HuH-7 (cell line): ENCODE results near the gene CD1B.
"Not testable (repeated sequence)": the region's sequence is repeated elsewhere in the genome, so short reads cannot be mapped to it uniquely, and the experiment has no call there.

ENCODE experiments used
- DNase-seq: peaks from one replicate; pipeline ENCODE4 v3.0.0; 2011; ENCODE audit warnings: low spot score

The CD1B gene

GRCh38 chr1:158331481-158332150 is at the start of gene CD1B:
Gene CD1B (minus strand): TSS chr1:158331531. CDS start chr1:158331423, 108 bp downstream.
- no peak for DNase-seq

- DNase-seq = no peak
Measured at GRCh38 chr1:158374860-158375259, 43.5 kb upstream of the CD1B start.

GRCh38 chr1:158374101-158374500 is 42.8 kb upstream of the CD1B start:
- not testable (repeated sequence) for DNase-seq

GRCh38 chr1:158371188-158371953 is 40.0 kb upstream of the CD1B start:
- DNase-seq = no peak

GRCh38 chr1:158366783-158367182 is 35.5 kb upstream of the CD1B start:
- no peak for DNase-seq

- DNase-seq = no peak
Measured at GRCh38 chr1:158362941-158363340, 31.6 kb upstream of the CD1B start.

- DNase-seq = no peak
Measured at GRCh38 chr1:158362482-158362881, 31.2 kb upstream of the CD1B start.

GRCh38 chr1:158357441-158357840 is 26.1 kb upstream of the CD1B start:
- DNase-seq = no peak

GRCh38 chr1:158356616-158357015 is 25.3 kb upstream of the CD1B start:
- no peak for DNase-seq

GRCh38 chr1:158355773-158356285 is 24.5 kb upstream of the CD1B start:
- DNase-seq = no peak

- no peak for DNase-seq
Measured at GRCh38 chr1:158354255-158354654, 22.9 kb upstream of the CD1B start.

GRCh38 chr1:158353303-158354075 is 22.2 kb upstream of the CD1B start, which contains the start of gene CD1E:
Gene CD1E (plus strand): TSS chr1:158353894. CDS start chr1:158353989, 95 bp downstream.
- no peak for DNase-seq

GRCh38 chr1:158348946-158349345 is 17.6 kb upstream of the CD1B start:
- not testable (repeated sequence) for DNase-seq

- not testable (repeated sequence) for DNase-seq
Measured at GRCh38 chr1:158336413-158336812, 5.1 kb upstream of the CD1B start.

- DNase-seq = no peak
Measured at GRCh38 chr1:158335213-158335532, 3.8 kb upstream of the CD1B start.

- DNase-seq = no peak
Measured at GRCh38 chr1:158334526-158335212, 3.3 kb upstream of the CD1B start.

GRCh38 chr1:158333405-158334155 is 2.2 kb upstream of the CD1B start:
- DNase-seq = no peak

GRCh38 chr1:158331106-158331425 is 265 bp downstream of the CD1B start:
- DNase-seq = no peak

GRCh38 chr1:158330391-158331105 is 783 bp downstream of the CD1B start:
- no peak for DNase-seq

GRCh38 chr1:158329733-158330132 is 1.6 kb downstream of the CD1B start:
- DNase-seq = no peak

- DNase-seq = no peak
Measured at GRCh38 chr1:158329300-158329699, 2.0 kb downstream of the CD1B start.
